Measurements from ENCODE around the gene UBE2R2. TPM values are rescaled to one million over a fixed set of nuclear protein-coding genes. Genes with fewer than 3 reads are reported as not detected.
A peak's percentile ranks its signal among the peaks of the same experiment; 100 is the strongest.

Gene UBE2R2
- total RNA-seq, 1 donor from 2014 or later: 90.1 TPM

- H3K36me3 Mint-ChIP-seq (ENCODE audit: unreplicated experiment): no peaks in the 10 kb centered on the region
These were observed 86.3 kb downstream of the UBE2R2 start for GRCh38 chr9:33903157-33903780.

GRCh38 chr9:33905137-33905536 lies 88.2 kb downstream of the UBE2R2 start:
- TF ChIP-seq CTCF (IDR thresholded peaks at IDR 0.05; ENCODE audit: partially characterized antibody, unreplicated experiment): no peak
- DNase-seq: no peak
- Mint-ChIP-seq H3K4me3 (ENCODE audit: unreplicated experiment) (no peak overlapping the region), H3K36me3 (ENCODE audit: unreplicated experiment) (no peaks in the 10 kb centered on the region), H3K9me3 (ENCODE audit: unreplicated experiment) (peaks cover 10% of the 10 kb centered on the region), H3K27me3 (ENCODE audit: unreplicated experiment) (no peaks in the 10 kb centered on the region), H3K27ac (ENCODE audit: unreplicated experiment) (no peak overlapping the region), H3K4me1 (ENCODE audit: low read depth, unreplicated experiment) (peaks cover 9% of the 10 kb centered on the region)

More at GRCh38 chr9:33903157-33903780, 86.3 kb downstream of the UBE2R2 start:
- DNase-seq: no peak
- no peak for TF ChIP-seq CTCF (IDR thresholded peaks at IDR 0.05; ENCODE audit: partially characterized antibody, unreplicated experiment)
- H3K27me3 Mint-ChIP-seq (ENCODE audit: unreplicated experiment): peaks cover 2% of the 10 kb centered on the region
- H3K27ac Mint-ChIP-seq (ENCODE audit: unreplicated experiment): no peak overlapping the region
- H3K4me3 Mint-ChIP-seq (ENCODE audit: unreplicated experiment): no peak overlapping the region
- peaks cover 9% of the 10 kb centered on the region for H3K4me1 Mint-ChIP-seq (ENCODE audit: low read depth, unreplicated experiment)
- peaks cover 10% of the 10 kb centered on the region for H3K9me3 Mint-ChIP-seq (ENCODE audit: unreplicated experiment)

GRCh38 chr9:33906769-33907168 lies 89.8 kb downstream of the UBE2R2 start:
- no peak overlapping the region for H3K27ac Mint-ChIP-seq (ENCODE audit: unreplicated experiment)
- H3K9me3 Mint-ChIP-seq (ENCODE audit: unreplicated experiment): peaks cover 10% of the 10 kb centered on the region
- TF ChIP-seq CTCF (IDR thresholded peaks at IDR 0.05; ENCODE audit: partially characterized antibody, unreplicated experiment): no peak

GRCh38 chr9:33907347-33907746 lies 90.4 kb downstream of the UBE2R2 start:
- Mint-ChIP-seq H3K9me3 (ENCODE audit: unreplicated experiment) (peaks cover 10% of the 10 kb centered on the region), H3K27me3 (ENCODE audit: unreplicated experiment) (no peaks in the 10 kb centered on the region), H3K4me3 (ENCODE audit: unreplicated experiment) (no peak overlapping the region), H3K36me3 (ENCODE audit: unreplicated experiment) (no peaks in the 10 kb centered on the region), H3K27ac (ENCODE audit: unreplicated experiment) (peak overlapping the region; percentile 31), H3K4me1 (ENCODE audit: low read depth, unreplicated experiment) (peaks cover 9% of the 10 kb centered on the region)
- DNase-seq: no peak
- no peak for TF ChIP-seq CTCF (IDR thresholded peaks at IDR 0.05; ENCODE audit: partially characterized antibody, unreplicated experiment)

More at GRCh38 chr9:33906769-33907168, 89.8 kb downstream of the UBE2R2 start:
- Mint-ChIP-seq H3K36me3 (ENCODE audit: unreplicated experiment) (no peaks in the 10 kb centered on the region), H3K4me1 (ENCODE audit: low read depth, unreplicated experiment) (peaks cover 9% of the 10 kb centered on the region), H3K4me3 (ENCODE audit: unreplicated experiment) (no peak overlapping the region), H3K27me3 (ENCODE audit: unreplicated experiment) (no peaks in the 10 kb centered on the region)
- DNase-seq: no peak

GRCh38 chr9:33908114-33908513 lies 91.2 kb downstream of the UBE2R2 start:
- no peak for DNase-seq
- peak overlapping the region; percentile 0 for H3K27ac Mint-ChIP-seq (ENCODE audit: unreplicated experiment)
- no peaks in the 10 kb centered on the region for H3K36me3 Mint-ChIP-seq (ENCODE audit: unreplicated experiment)
- H3K9me3 Mint-ChIP-seq (ENCODE audit: unreplicated experiment): peaks cover 10% of the 10 kb centered on the region
- H3K4me1 Mint-ChIP-seq (ENCODE audit: low read depth, unreplicated experiment): peaks cover 9% of the 10 kb centered on the region
- TF ChIP-seq CTCF (IDR thresholded peaks at IDR 0.05; ENCODE audit: partially characterized antibody, unreplicated experiment): no peak
- no peaks in the 10 kb centered on the region for H3K27me3 Mint-ChIP-seq (ENCODE audit: unreplicated experiment)
- no peak overlapping the region for H3K4me3 Mint-ChIP-seq (ENCODE audit: unreplicated experiment)
